K562 (cell line): ENCODE results near the gene RAI1. TPM values are rescaled to one million over a fixed set of nuclear protein-coding genes. Genes with fewer than 3 reads are reported as not detected.

Experiments
- ATF1 ChIP-seq, 2 experiments: fragments of 450-650 bp in 1 of 2; IDR thresholded peaks; 2 replicates each; pipeline ENCODE4 v1.6.1; 2016; ENCODE audit warnings: missing compliant biosample characterization in 1 of 2, missing genetic modification characterization in 1 of 2
- BMI1 ChIP-seq: fragments of 150-350 bp; IDR thresholded peaks from 2 replicates; pipeline ENCODE4 v1.6.1; 2014; ENCODE audit warnings: low read length
- BRD9 ChIP-seq: fragments of 450-650 bp; IDR thresholded peaks from 2 replicates; pipeline ENCODE4 v1.6.1; 2018; ENCODE audit warnings: low read depth; ENCODE audit not compliant: partially characterized antibody
- E2F3 ChIP-seq: fragments of 250-450 bp; sonication (Bioruptor Pico); IDR thresholded peaks from 2 replicates; pipeline ENCODE4 v1.4.0; 2020; ENCODE audit warnings: mild to moderate bottlenecking
- E2F4 ChIP-seq: sonication (generic); formaldehyde crosslinking; IDR thresholded peaks from 2 replicates; pipeline ENCODE4 v1.8.0; 2022; ENCODE audit warnings: mild to moderate bottlenecking, low read depth, missing genetic modification reagents
- KLF6 ChIP-seq: fragments of 250-450 bp; sonication (Bioruptor Pico); IDR thresholded peaks from 2 replicates; pipeline ENCODE4 v1.4.0; 2020; ENCODE audit warnings: mild to moderate bottlenecking, moderate library complexity, borderline replicate concordance
- MBD2 ChIP-seq: sonication (generic); IDR thresholded peaks from 2 replicates; pipeline ENCODE4 v1.6.1; 2016; ENCODE audit warnings: low read depth, borderline replicate concordance
- MEIS2 ChIP-seq: fragments of 450-650 bp; IDR thresholded peaks from 2 replicates; pipeline ENCODE4 v1.6.1; 2014; ENCODE audit warnings: mild to moderate bottlenecking; ENCODE audit not compliant: partially characterized antibody
- NELFE ChIP-seq: IDR thresholded peaks from 2 replicates; pipeline ENCODE4 v1.6.1; 2011; ENCODE audit warnings: mild to moderate bottlenecking; ENCODE audit not compliant: insufficient read depth, insufficient read length
- NFE2 ChIP-seq: IDR thresholded peaks from 2 replicates; pipeline ENCODE4 v1.6.1; 2014; ENCODE audit warnings: antibody characterized with exemption, low read depth
- OTX1 ChIP-seq: fragments of 450-650 bp; formaldehyde crosslinking; IDR thresholded peaks from 2 replicates; pipeline ENCODE4 v1.4.0; 2022; ENCODE audit warnings: mild to moderate bottlenecking
- PPARD ChIP-seq: fragments of 250-450 bp; sonication (Bioruptor Pico); IDR thresholded peaks from 2 replicates; pipeline ENCODE4 v1.8.0; 2022; ENCODE audit warnings: inconsistent platforms, mild to moderate bottlenecking, moderate library complexity
- RBM34 ChIP-seq: fragments of 200-400 bp; formaldehyde crosslinking; IDR thresholded peaks from 2 replicates; pipeline ENCODE4 v1.6.1; 2018; ENCODE audit warnings: low read length, borderline replicate concordance; ENCODE audit not compliant: insufficient read depth
- RCOR1 ChIP-seq, 2 experiments: IDR thresholded peaks; 2 replicates each; pipeline ENCODE4 v1.6.1; 2012; ENCODE audit warnings: low read depth in 2 of 2, low read length in 2 of 2, borderline replicate concordance in 1 of 2, improper control_type of control experiment in 1 of 2
- RERE ChIP-seq: sonication (generic); formaldehyde crosslinking; IDR thresholded peaks from 2 replicates; pipeline ENCODE4 v1.8.0; 2023; ENCODE audit warnings: missing genetic modification reagents, mild to moderate bottlenecking, borderline replicate concordance
- SAFB2 ChIP-seq: fragments of 200-400 bp; formaldehyde crosslinking; IDR thresholded peaks from 2 replicates; pipeline ENCODE4 v1.6.1; 2018; ENCODE audit warnings: borderline replicate concordance, low read length, low read depth, moderate library complexity; ENCODE audit not compliant: severe bottlenecking
- SREBF2 ChIP-seq: sonication (generic); formaldehyde crosslinking; IDR thresholded peaks from 2 replicates; pipeline ENCODE4 v1.4.0; 2020; ENCODE audit warnings: mild to moderate bottlenecking, missing genetic modification reagents
- TCF15 ChIP-seq: fragments of 250-450 bp; sonication (Bioruptor Pico); IDR thresholded peaks from 2 replicates; pipeline ENCODE4 v1.8.0; 2022; ENCODE audit warnings: moderate library complexity, mild to moderate bottlenecking, inconsistent platforms
- ZFX ChIP-seq: sonication (generic); formaldehyde crosslinking; IDR thresholded peaks from 2 replicates; pipeline ENCODE4 v1.8.0; 2022; ENCODE audit warnings: mild to moderate bottlenecking, missing genetic modification reagents, moderate library complexity
- ZNF253 ChIP-seq: fragments of 250-450 bp; sonication (Bioruptor Pico); conservative IDR thresholded peaks from 2 replicates; pipeline ENCODE4 v1.6.1; 2021; ENCODE audit warnings: mild to moderate bottlenecking
- polyA plus RNA-seq, 8 experiments: library from polyadenylated mRNA; depleted of rRNA in 4 of 8; stranded (reverse) in 5 of 8; unstranded in 3 of 8; fragments of >200 nt; fragmentation: Nextera tagmentation in 2 of 8; fragmentation: Illumina TruSeq in 1 of 8; extraction: Ambion mirVana in 2 of 8; extraction: Trizol in 1 of 8; gene quantifications; 2 replicates each; pipeline versions ENCODE4 v1.2.1 to v1.2.3, GENCODE V29; 2011 to 2014; ENCODE audit warnings: inconsistent platforms in 1 of 8, missing spikeins in 1 of 8
- total RNA-seq, 7 experiments: library from RNA; depleted of rRNA in 6 of 7; stranded (reverse); fragments of >200 nt in 6 of 7; fragmentation: Illumina TruSeq in 2 of 7; extraction: Trizol in 2 of 7; gene quantifications; 2 replicates each; pipeline versions ENCODE4 v1.2.1 to v1.2.3, GENCODE V29; 2011 to 2021; ENCODE audit warnings: low replicate concordance in 1 of 7

RAI1 gene
- total and polyA plus RNA-seq, 9 of the 15 experiments (the other 6 are each of a cell fraction or from before 2014, with no cell fraction given), result 0.68 to 19.9 (median 5.5) TPM

GRCh38 chr17:17663160-17664063, 17.8 kb upstream of the RAI1 start (continued):
- TF ChIP-seq E2F4 (no peak), ATF1 (CRISPR knock-in tag; IDR thresholded peaks at IDR 0.05) (no peak), ATF1 (tag; IDR thresholded peaks at IDR 0.05) (peak; percentile 57), ZFX (CRISPR knock-in tag) (no peak), SAFB2 (no peak), KLF6 (CRISPR knock-in tag) (no peak), SREBF2 (CRISPR knock-in tag) (no peak), NELFE (no peak), BMI1 (peak; percentile 88), RBM34 (no peak), RERE (CRISPR knock-in tag) (no peak), BRD9 (peak; percentile 35), E2F3 (CRISPR knock-in tag) (no peak), PPARD (CRISPR knock-in tag) (no peak), MBD2 (no peak), TCF15 (CRISPR knock-in tag) (no peak), NFE2 (no peak), OTX1 (no peak), MEIS2 (peak; percentile 75), ZNF253 (CRISPR knock-in tag) (no peak), RCOR1 (IDR thresholded peaks at IDR 0.05; ENCODE audit: borderline replicate concordance in 1 of 2, low read depth in 2 of 2, low read length in 2 of 2) (no peak; a peak in 1 of 4 replicates)
